HG02884 (cell line): ENCODE data around the gene PIMREG.

Experiments
- ATAC-seq: cut with Tn5 transposase; IDR thresholded peaks from one replicate; pipeline ENCODE4 v1.9.1; 2021; ENCODE audit warnings: mild to moderate bottlenecking, moderate library complexity; ENCODE audit not compliant: unreplicated experiment

Gene PIMREG

GRCh38 chr17:6496640-6497441 lies 52.6 kb downstream of the PIMREG start:
- ATAC-seq, result no peak

- ATAC-seq, result no peak
Observed at GRCh38 chr17:6497496-6498221, 53.4 kb downstream of the PIMREG start.

- no peak for ATAC-seq
Observed at GRCh38 chr17:6498356-6498755, 54.1 kb downstream of the PIMREG start.

GRCh38 chr17:6498901-6499540 lies 54.8 kb downstream of the PIMREG start:
- ATAC-seq, result no peak
